ENCODE measurements around the gene CRHR2. TPM values are rescaled to one million over a fixed set of nuclear protein-coding genes. Genes with fewer than 3 reads are reported as not detected.
A peak's percentile ranks its signal among the peaks of the same experiment; 100 is the strongest.

The CRHR2 gene
- total and polyA plus RNA-seq, 11 donors: 0.06 to 1.6 (median 0.71) TPM; not detected in 1

- H3K27me3 ChIP-seq: no peaks in the 10 kb centered on the region
- 92 to 95% (median 93%) methylated on average over 13 to 15 of the region's 15 CpGs for WGBS, 4 donors
- TF ChIP-seq POLR2A (IDR thresholded peaks at IDR 0.05) (no peak), CTCF (IDR thresholded peaks at IDR 0.05) (no peak)
- no peaks in the 10 kb centered on the region for H3K9me3 ChIP-seq
- H3K36me3 ChIP-seq: no peaks in the 10 kb centered on the region
- DNase-seq (no peak), ATAC-seq (no peak)
- no peak overlapping the region for H3K4me3 ChIP-seq
- intact Hi-C loops (cut with DNase I): no loop called here
- no peaks in the 10 kb centered on the region for H3K4me1 ChIP-seq
- H3K27ac ChIP-seq: no peak overlapping the region
Observed at GRCh38 chr7:30654296-30655090, 27.8 kb downstream of the CRHR2 start.

- H3K36me3 ChIP-seq: no peaks in the 10 kb centered on the region
- H3K9me3 ChIP-seq: no peaks in the 10 kb centered on the region
- ATAC-seq (peak; percentile 13 to 77 (median 65)), DNase-seq (peak in 1 of 5 donors; percentile 3)
- no peak overlapping the region for H3K27ac ChIP-seq
- H3K27me3 ChIP-seq: no peaks in the 10 kb centered on the region
- 84 to 89% (median 89%) methylated on average over 17 to 19 of the region's 19 CpGs for WGBS, 4 donors
- intact Hi-C loops (cut with DNase I): no loop called here
- no peaks in the 10 kb centered on the region for H3K4me1 ChIP-seq
- TF ChIP-seq POLR2A (IDR thresholded peaks at IDR 0.05) (no peak), CTCF (IDR thresholded peaks at IDR 0.05) (no peak)
- H3K4me3 ChIP-seq: no peak overlapping the region
Observed at GRCh38 chr7:30652698-30653641, 29.3 kb downstream of the CRHR2 start.

- Histone ChIP-seq H3K4me1 (no peaks in the 10 kb centered on the region), H3K27me3 (no peaks in the 10 kb centered on the region), H3K9me3 (no peaks in the 10 kb centered on the region), H3K27ac (no peak overlapping the region), H3K4me3 (no peak overlapping the region), H3K36me3 (no peaks in the 10 kb centered on the region)
- 82 to 96% (median 91%) methylated on average over 4 to 7 of the region's 7 CpGs for WGBS, 4 donors
- DNase-seq (peak in 1 of 5 donors; percentile 2), ATAC-seq (no peak)
- intact Hi-C loops (cut with DNase I): no loop called here
- TF ChIP-seq POLR2A (IDR thresholded peaks at IDR 0.05) (no peak), CTCF (IDR thresholded peaks at IDR 0.05) (no peak)
Observed at GRCh38 chr7:30652132-30652531, 30.1 kb downstream of the CRHR2 start.

GRCh38 chr7:30650421-30650808, 31.8 kb downstream of the CRHR2 start:
- H3K27me3 ChIP-seq: no peaks in the 10 kb centered on the region
- 71 to 83% (median 76%) methylated on average over 7 of the region's 7 CpGs for WGBS, 4 donors
- intact Hi-C loops (cut with DNase I): no loop called here
- no peak for ATAC-seq
- peaks cover 0 to 8% (median 0%) of the 10 kb centered on the region in 9 donors for H3K36me3 ChIP-seq
- H3K4me3 ChIP-seq: no peak overlapping the region
- no peaks in the 10 kb centered on the region for H3K4me1 ChIP-seq
- H3K27ac ChIP-seq: no peak overlapping the region
- no peak for DNase-seq
- TF ChIP-seq POLR2A (IDR thresholded peaks at IDR 0.05) (no peak), CTCF (IDR thresholded peaks at IDR 0.05) (no peak)
- H3K9me3 ChIP-seq: no peaks in the 10 kb centered on the region

Data from heart left ventricle (tissue), 16 donors.